Measurements from ENCODE around the gene CIRBP. TPM values are rescaled to one million over a fixed set of nuclear protein-coding genes. Genes with fewer than 3 reads are reported as not detected.

Gene CIRBP
- polyA plus RNA-seq, 1 donor, result 895 TPM

DNA sequence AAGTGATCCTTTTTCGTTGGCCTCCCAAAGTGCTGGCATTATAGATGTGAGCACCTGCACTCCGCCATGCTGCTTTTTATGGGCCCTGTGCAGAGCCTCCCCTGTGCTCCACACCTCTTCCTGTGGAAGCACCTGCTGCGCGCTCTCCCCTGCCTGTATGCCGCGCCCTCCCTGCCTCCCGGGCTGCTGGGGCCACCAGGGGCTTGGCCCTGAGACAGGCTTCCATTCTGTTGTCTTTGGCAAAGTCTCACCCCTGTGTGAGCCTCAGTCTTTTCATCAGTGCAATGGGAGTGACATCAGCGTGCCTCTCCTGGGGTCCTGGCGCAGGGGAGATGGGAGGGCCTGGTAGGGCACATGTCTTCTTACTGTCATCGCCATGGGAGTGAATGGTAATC, 7.5 kb downstream of the CIRBP start:
- no peak for DNase-seq

- no peak for DNase-seq
Observed at GRCh38 chr19:1277061-1277460, 7.9 kb downstream of the CIRBP start.

DNA sequence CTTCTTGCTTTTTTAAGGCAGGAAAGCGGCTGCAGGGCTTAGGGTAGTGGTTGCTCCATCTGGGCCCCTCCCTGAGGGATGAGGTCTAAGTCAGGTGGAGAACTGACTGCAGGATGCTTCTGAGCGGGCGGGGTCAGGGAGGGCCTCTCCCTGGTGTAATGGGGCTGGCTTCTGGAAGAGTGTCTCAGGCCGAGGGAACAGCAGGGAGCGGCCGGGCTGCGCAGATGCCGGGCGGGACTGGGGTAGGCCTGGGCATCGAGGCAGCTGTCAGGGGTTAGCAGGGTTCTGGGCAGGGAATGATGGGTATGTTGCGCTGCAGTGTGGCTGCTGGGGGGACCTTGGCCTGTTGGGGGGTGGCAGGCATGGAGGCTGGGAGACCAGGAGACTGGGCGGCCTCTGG, 8.9 kb downstream of the CIRBP start:
- DNase-seq, result no peak

DNA sequence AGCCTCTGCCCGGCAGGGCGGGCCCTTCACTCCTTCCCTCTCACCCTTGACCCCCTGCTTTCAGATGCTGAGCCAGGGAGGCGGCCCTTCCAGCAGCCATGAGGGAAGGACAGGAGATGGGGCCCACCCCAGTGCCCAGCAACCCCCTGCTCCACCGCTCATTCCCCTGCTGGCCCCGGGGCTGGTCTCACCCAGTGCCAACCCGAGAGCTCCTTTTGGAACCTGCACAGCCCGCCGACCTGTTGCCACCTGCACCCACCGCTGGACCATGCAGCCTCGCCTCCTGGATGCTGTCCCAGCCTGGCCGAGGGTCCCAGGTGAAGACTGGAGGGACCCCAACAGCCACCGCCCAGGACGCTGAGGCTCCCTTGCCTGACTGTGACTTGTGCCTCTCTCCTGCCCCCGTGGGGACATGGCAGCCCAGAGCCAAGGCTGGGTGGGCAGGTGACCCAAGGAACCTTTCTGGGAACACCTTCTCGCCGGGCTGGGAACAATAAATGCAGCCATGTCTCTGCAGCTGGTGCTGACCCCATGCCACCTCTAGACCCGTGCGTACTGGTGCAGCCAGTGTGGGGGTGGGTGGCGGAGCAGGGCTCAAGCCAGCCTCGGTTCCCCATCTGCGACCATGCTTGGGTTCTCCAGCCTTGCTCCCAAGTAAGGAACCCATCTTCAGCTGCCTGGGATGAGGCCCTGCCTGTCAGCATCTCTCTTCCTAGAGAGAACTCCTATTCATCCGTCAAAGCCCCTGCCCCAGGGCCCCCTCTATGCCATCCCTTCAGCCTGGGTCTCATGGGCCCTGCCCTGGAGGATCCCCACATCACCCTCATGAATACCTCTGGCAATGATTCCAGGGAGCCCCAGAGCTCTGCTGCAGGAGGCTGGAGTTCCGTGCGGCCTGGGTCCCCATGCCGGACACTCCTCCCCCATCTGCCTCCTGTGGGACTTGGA, 9.9 kb downstream of the CIRBP start:
- DNase-seq, result no peak

- DNase-seq, result peak; percentile 79
Observed at GRCh38 chr19:1279782-1280341, 10.7 kb downstream of the CIRBP start.

DNA sequence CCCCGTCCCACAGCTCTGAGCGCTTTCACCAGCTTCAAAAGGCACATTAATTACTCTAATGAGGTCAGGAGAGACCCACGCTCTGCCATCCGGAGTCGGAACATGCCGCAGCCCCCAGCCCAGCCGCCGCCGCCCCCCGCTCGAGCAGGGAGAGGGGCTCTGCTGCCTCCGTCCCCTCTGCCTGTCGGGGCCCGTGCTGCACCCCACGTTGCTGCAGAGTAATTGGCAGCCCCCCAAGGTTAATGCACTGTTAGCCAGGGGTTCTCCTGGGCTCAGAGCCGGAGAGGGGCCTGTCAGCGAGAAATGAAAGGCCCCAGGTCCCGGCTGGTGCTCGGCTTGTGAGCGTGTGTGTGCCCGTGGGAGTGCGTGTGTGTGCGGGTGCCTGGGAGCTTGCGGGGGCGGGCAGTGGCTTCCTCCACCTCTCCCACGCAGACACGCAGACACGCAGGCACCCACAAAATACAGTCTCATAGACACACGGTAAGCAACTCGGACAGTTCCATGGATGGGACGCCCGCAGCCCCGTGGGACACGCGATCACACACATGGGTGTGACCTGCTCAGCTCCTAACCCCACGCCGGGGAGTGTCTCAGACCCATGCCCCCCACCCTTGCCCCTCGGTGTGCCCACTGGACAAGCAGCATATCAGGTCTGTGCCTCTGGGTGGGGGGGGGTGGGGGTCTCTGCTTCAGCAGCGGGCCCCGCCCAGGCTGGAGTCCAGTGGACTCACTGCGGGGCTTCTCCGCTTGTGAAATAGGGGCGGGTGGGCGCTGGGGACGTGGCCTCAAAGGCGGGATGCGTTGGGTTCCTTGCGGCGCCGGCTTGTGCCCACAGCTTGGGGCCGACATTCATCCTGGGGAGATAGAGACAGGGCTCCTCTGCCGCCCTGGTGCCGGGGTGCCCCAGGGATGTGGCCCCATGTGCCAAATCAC, 11.8 kb downstream of the CIRBP start:
- no peak for DNase-seq

DNA sequence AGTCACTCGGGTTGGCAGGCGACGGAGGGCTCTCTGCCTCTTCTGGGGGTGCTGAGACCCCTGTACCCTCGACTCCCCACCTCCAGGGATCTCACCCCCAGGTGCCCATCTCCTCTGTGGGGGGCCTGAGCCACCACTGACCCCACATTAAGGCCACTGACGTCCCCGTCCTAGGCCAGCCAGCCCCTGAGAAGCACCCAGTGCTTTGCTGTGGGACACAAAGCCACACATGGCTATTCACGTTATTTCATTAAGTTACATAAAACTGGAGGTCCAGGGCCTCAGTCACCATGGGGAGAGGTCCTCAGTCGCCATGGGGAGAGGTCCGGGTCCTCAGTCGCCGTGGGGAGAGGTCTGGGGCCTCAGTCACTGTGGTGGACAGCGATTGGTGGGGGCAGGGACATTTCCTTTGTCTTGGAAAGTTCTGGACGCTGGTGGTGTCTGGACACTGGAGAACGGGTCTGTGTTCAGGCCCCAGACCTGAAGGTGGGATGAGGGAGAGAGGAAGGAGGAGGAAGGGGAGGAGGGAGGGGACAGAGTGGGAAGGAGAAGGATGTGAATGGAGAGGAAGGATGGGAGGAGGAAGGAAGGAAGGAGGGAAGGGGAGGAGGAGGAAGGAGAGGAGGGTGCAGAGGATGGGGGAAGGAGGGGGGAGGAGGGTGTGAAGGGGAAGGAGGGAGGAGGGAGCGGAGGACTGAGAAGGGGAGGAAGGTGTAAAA, 12.6 kb downstream of the CIRBP start:
- DNase-seq, result no peak

GRCh38 chr19:1282588-1283206, 13.6 kb downstream of the CIRBP start:
- DNase-seq, result no peak

DNA sequence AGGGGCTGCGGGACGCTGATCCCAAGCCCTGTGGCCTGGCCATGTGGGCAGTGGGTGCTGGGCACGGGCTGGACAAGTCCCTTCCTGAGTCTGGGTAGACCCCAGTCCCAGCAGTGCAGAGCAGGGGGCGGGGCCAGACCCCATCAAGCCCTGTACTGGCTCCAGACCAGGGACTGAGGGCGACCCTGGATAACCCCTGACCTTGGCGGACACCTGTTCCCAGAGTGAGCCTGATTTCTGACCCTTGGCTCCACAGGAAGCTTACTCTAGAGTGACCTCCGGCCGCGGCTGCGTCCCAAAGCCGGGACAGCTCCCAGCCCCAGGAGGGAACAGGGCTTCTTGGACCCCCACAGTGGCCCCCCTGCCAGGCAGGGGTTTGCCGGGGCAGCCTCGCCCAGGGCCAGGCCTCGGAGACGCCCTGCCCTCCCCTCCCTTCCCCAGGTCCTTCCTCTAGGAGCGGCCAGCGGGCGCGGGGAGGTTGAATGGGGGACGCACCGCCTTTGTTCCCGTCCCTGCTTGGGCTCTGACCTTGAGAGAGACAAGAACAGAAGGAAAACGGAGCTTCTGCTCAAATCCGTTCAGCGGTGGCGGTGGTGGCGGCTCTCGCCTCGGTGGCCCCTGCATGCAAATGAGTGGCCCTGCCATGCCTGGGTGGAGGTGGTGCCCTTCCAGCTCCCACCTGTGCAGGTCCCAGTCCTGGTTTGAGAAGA, 14.2 kb downstream of the CIRBP start:
- DNase-seq, result no peak

DNA sequence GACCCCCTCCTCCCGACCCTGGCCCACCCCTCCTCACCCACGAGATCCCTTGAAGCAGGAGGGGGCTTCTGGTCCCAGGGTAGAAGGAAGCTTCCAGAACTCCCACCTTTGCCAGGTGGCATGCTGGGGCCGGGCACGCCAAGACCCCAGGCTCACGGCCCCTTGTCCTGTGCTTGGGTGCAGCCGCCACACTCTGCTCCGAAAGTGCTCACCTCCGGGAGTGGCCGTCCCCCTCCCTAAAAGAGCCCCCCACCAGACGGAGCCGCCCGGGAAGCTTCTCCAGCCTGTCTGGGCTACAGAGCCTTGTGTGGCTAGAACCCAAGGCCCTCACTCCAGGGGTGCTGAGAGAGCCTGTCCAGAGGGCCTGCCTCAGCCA, 14.8 kb downstream of the CIRBP start:
- DNase-seq, result no peak

- DNase-seq, result no peak
Observed at GRCh38 chr19:1284293-1284978, 15.3 kb downstream of the CIRBP start.

- DNase-seq, result no peak
Observed at GRCh38 chr19:1284979-1285736, 16.0 kb downstream of the CIRBP start.

- DNase-seq, result no peak
Observed at GRCh38 chr19:1285737-1286360, 16.7 kb downstream of the CIRBP start, which contains the start of gene EFNA2. EFNA2 (plus strand) TSS chr19:1285873; CDS start chr19:1286169, 296 bp downstream.

DNA sequence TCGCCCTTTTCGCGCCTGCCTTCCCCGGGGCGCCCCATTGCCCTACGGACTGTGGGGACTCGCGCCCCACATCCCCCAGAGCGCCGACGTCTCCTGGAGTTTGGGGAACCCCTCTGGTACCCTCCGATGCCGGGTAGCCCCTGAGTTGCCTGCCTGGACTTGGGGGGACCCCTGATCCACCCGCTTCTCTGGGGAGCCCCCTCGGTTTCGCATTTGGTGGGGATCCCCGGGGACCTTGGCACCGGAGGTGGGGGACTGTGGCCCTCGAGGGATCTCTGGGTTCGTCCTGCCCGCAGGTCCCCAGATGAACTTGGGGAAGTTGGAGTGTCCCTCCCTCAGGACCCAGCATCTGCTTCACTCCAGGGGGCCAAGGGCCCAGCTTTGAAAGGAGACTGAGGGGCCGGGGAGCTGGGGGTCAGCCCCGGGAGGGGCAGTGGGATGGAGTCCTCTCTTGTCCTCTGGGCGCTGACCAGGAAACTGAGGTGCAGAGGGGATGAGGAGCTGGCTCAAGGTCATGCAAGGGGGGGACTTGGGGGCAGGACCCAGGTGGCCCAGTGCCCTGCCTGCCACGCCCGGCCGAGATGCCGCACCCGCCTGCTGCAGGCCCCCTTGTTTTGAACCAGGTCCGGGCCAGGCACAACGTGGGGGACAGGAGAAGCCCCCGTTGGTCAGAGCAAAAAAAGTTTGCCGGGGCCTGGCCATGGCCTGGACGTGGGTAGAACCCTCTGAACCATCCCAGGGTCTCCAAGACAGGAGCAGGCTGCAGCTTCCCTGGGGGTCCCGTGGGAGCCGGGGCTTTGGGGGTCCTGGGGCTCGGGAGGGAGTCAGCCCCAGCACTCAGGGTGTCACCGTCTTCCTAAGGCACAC, 17.6 kb downstream of the CIRBP start:
- no peak for DNase-seq

DNA sequence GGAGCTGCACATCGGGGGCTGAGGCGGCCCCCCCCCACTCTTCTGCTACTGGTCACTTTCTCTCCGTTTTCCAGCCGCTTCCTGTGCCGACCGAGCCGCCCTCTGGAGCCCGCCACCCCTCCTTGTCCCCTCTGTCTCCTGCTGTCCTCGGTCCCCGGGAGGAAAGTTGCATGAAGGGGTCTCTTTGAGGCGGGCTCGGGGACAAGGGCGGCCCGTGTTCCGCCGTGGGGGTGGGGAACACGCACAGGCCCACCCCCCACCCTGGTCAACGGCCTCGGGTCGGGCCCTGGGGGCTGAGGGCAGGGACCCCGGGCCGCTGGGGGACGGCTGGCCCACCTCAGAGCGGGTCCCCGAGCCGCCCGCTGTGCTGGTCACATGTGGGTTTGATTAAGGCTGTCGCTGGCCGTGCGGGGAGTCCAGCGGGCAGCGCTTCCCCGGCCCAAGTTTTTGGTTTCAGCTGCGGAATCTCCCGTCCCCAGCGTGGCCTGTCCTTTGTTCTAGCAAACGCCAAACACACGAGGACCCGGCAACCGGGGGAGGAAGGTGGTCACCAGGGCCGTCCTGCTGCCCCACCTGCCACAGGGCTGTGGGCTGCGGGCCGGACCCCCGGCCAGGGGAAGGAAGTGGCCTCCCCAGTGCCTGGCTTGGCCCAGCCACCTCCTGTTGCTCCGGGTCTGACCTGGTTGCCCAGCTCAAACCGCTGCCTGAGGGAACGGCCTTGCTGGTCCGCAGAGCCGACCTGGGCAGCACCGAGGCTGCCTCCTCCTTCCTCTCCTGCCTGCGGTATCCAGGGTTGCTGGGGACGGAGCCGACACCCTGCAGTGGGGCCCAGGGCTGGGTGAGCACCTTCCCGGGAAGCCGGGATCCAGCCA, 18.5 kb downstream of the CIRBP start:
- DNase-seq, result no peak

DNA sequence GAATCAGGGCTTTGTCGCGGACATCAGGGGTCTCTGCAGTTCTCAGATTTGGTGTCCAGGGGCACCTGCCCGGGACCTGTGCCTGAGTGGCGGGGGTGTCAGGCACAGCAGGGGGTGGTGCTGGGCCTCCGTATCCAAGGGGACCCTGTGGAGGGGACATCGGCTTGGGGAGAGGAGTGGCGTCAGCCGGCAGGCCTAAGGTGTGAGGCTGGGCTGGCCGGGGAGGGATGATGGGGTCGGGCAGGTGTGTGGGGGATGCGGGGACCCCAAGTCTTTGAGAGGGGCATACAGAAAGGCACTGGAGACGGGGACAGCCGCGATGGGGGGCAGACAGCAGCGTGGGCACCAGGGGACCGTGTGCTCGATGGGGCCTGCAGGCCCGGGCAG, 19.1 kb downstream of the CIRBP start:
- no peak for DNase-seq

All from left kidney (tissue), 2 donors.